ENCODE data around the gene PGGHG. TPM values are rescaled to one million over a fixed set of nuclear protein-coding genes. Genes with fewer than 3 reads are reported as not detected.

The PGGHG gene
- total RNA-seq (2014; rRNA removed; shearing (Covaris generic)), result 15.1 and 16.4 TPM in 2 replicates

GRCh38 chr11:288478-289397, at the start of gene PGGHG:
PGGHG (plus strand) TSS chr11:289126; CDS start chr11:289817, 691 bp downstream.

GRCh38 chr11:278001-278951, 10.7 kb upstream of the PGGHG start, which contains the start of gene NLRP6:
NLRP6 (plus strand) TSS chr11:278407; CDS start chr11:278570, 163 bp downstream.

GRCh38 chr11:299081-299891, 10.4 kb downstream of the PGGHG start, which contains the start of gene IFITM5:
IFITM5 (minus strand) TSS chr11:299526; CDS start chr11:299490, 36 bp downstream.

GRCh38 chr11:307766-308708, 19.1 kb downstream of the PGGHG start, which contains the start of gene IFITM2:
IFITM2 (plus strand) TSS chr11:307816; CDS start chr11:308193, 377 bp downstream.

GRCh38 chr11:313787-314553, 25.0 kb downstream of the PGGHG start, which contains the start of gene IFITM1:
IFITM1 (plus strand) TSS chr11:314040; CDS start chr11:314171, 131 bp downstream.

Small RNA genes within 50 kb of the gene (small RNA-seq; reads per million reads assigned to genes)
- gene AC136475.6, result not detected

Other genes with a start within 250 kb of the PGGHG start
- gene SCGB1C1, start 96.0 kb upstream of the PGGHG start, total RNA-seq (2014; rRNA removed; shearing (Covaris generic)), result not detected in 2 replicates
- gene BET1L, start 81.7 kb upstream of the PGGHG start, total RNA-seq (2014; rRNA removed; shearing (Covaris generic)), result 12.4 and 13.2 TPM in 2 replicates
- 77.6 and 88.5 TPM in 2 replicates for gene RIC8A, start 81.4 kb upstream of the PGGHG start, total RNA-seq (2014; rRNA removed; shearing (Covaris generic))
- 10.6 and 10.7 TPM in 2 replicates for gene SIRT3, start 52.8 kb upstream of the PGGHG start, total RNA-seq (2014; rRNA removed; shearing (Covaris generic))
- 156 and 163 TPM in 2 replicates for gene PSMD13, start 52.1 kb upstream of the PGGHG start, total RNA-seq (2014; rRNA removed; shearing (Covaris generic))
- not detected in 2 replicates for gene NLRP6, start 10.7 kb upstream of the PGGHG start, total RNA-seq (2014; rRNA removed; shearing (Covaris generic))
- not detected in 2 replicates for gene IFITM5, start 10.4 kb downstream of the PGGHG start, total RNA-seq (2014; rRNA removed; shearing (Covaris generic))
- gene IFITM2, start 18.7 kb downstream of the PGGHG start, total RNA-seq (2014; rRNA removed; shearing (Covaris generic)), result 15.1 and 25.4 TPM in 2 replicates
- 3.9 and 4.5 TPM in 2 replicates for gene IFITM1, start 24.9 kb downstream of the PGGHG start, total RNA-seq (2014; rRNA removed; shearing (Covaris generic))
- gene IFITM3, start 31.7 kb downstream of the PGGHG start, total RNA-seq (2014; rRNA removed; shearing (Covaris generic)), result 70.9 and 105 TPM in 2 replicates
- gene B4GALNT4, start 80.4 kb downstream of the PGGHG start, total RNA-seq (2014; rRNA removed; shearing (Covaris generic)), result 42.6 and 50.4 TPM in 2 replicates
- 31.2 and 33.4 TPM in 2 replicates for gene PKP3, start 105.1 kb downstream of the PGGHG start, total RNA-seq (2014; rRNA removed; shearing (Covaris generic))
- gene SIGIRR, start 125.9 kb downstream of the PGGHG start, total RNA-seq (2014; rRNA removed; shearing (Covaris generic)), result 50.6 and 74.5 TPM in 2 replicates
- 0.13 TPM in 1 of 2 replicates, not detected in the other for gene ANO9, start 152.9 kb downstream of the PGGHG start, total RNA-seq (2014; rRNA removed; shearing (Covaris generic))
- 22.3 and 37.3 TPM in 2 replicates for gene PTDSS2, start 161.2 kb downstream of the PGGHG start, total RNA-seq (2014; rRNA removed; shearing (Covaris generic))
- 165 and 173 TPM in 2 replicates for gene RNH1, start 218.1 kb downstream of the PGGHG start, total RNA-seq (2014; rRNA removed; shearing (Covaris generic))
- 84.1 and 89.3 TPM in 2 replicates for gene HRAS, start 246.4 kb downstream of the PGGHG start, total RNA-seq (2014; rRNA removed; shearing (Covaris generic))
- gene LRRC56, start 248.4 kb downstream of the PGGHG start, total RNA-seq (2014; rRNA removed; shearing (Covaris generic)), result 2.8 TPM in 2 replicates